CD4-positive, alpha-beta T cell treated with Interleukin-6 at 100 ng/mL for 8 hours (primary cell): ENCODE results near the gene KDM4B.

Source experiments
- DNase-seq: peaks from one replicate; pipeline ENCODE4 v3.0.0-alpha.2; 2020; ENCODE audit warnings: mixed read lengths, low spot score

The KDM4B gene

DNA sequence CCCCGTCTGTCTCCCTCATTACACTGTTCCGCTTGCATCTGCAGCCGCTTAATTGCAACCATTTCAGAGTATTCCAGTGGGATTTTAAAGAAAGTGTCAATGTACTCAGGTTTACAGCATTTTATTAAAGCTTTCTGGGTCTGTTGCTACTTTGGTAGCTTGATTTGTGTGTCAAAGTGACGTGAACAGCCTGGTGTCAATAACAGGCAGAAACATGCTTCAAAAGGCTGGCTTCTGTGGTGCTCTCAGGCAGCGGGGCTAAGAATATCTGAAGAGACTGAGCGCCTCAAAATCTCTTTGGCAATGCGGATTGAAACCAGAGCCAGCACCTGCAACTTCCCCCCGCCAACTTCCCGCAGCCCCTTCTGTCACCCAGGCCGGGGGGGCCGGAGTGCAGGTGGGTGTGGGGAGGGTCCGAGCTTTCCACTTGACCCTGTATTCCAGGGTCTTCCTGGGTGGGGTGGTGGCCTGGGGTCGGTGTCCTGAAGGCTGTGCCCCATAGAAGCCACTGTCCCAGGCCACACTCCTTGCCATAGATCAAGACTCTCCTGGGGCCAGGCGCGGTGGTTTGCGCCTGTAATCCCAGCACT, 81.2 kb downstream of the KDM4B start:
- DNase-seq, result no peak

DNA sequence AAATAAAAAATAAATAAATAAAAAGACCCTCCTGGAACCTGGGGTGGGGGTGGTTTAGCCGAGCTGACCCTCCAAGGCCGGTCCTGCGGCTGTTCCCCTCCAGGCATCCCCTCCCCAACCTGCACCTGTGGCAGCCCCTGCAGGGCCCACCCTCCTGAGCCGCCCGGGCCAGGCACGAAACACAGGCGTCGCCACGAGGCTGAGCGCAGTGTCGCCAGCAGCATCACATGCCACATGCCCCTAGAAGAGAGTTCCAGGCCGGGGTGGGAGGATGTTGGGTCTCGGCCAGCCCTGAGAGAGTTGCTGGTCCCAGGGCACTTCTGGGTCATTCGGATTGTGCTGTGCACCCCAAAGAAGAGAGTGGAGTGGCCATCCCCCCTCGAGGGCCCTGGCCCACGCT, 82.0 kb downstream of the KDM4B start:
- no peak for DNase-seq

DNA sequence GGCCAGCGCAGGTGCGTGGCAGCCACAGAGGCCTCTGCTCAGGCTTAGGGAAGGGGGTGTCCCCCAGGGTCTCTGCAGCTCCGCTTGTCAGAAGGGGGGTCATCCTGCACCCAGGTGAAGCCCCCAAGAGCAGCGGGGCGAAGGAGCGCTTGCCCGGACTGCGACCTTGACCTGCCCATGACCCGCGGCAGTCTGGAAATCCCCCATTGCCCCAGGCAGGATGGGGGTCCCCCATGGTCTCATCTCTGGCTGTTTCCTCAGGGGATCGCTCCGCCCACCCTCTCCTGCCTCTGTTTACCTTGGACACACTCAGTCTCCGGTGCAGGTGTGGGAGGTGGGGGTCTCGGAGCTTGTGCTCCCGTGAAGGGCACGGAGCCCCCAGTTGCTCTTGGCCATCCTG, 82.7 kb downstream of the KDM4B start:
- no peak for DNase-seq

DNA sequence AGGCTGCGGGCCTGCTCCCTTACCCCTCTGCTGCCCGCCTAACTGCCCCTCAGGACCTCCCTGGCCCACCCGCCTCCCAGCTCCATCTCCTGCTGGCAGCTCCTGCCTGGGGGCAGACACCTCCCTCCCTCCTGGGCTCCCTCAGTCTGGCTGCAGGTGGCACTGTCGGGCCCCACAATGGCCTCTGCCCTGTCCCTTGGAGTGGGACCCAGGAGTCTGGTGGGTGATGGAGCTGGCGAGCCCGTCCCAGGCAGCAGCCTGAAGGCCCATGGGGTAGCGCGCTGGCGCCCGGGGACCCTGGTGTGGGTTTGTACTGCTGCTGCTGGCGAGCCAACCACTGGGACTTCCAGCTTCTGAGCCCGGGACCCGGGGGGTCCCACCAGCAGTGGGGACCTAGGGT, 83.6 kb downstream of the KDM4B start:
- DNase-seq, result no peak

DNA sequence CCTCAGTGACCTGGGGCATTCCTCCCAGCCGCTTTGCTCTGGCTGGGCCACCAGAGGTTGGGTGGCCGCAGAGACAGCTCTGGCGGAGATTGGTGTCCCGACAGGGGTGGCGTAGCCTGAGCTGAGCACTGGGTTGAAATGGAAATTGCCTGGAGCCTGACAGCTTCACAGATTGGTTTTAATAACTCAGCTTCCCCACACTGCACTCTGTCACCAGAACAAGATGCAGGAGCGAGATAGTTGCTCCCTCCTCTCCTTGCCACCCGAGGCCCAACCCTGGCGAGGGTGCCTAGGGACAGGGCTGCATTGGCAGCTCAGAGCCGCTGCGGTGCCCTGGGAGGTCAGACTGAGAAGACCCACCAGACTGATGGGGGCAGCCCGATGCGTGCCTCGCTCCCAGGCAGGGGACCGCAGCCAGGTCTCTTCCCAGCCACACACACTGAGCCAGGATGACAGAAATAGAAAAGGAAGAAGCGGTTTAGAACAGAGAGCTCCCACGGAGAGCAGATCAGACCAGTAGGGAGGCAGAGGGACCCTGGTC, 84.1 kb downstream of the KDM4B start:
- DNase-seq, result no peak

DNA sequence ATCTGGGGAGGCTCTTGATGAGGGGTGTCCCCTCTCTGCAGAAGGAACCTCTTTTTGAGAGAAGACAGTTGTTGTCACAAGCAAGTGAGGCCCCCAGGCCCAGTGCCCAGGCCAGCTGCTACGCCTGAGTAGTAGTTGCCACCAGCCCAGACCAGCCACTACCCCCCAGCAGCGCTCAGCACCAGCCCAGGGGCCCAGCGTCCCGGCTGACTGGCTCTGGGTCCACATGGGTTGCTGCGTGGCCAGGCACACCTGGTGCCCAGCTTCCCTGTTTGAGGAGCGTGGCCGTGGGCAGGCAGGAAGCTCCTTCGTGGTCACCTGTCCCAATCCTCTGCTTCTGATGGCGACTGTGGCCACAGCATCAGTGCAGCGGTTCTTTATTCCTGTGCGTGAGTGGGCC, 84.7 kb downstream of the KDM4B start:
- DNase-seq, result no peak

DNA sequence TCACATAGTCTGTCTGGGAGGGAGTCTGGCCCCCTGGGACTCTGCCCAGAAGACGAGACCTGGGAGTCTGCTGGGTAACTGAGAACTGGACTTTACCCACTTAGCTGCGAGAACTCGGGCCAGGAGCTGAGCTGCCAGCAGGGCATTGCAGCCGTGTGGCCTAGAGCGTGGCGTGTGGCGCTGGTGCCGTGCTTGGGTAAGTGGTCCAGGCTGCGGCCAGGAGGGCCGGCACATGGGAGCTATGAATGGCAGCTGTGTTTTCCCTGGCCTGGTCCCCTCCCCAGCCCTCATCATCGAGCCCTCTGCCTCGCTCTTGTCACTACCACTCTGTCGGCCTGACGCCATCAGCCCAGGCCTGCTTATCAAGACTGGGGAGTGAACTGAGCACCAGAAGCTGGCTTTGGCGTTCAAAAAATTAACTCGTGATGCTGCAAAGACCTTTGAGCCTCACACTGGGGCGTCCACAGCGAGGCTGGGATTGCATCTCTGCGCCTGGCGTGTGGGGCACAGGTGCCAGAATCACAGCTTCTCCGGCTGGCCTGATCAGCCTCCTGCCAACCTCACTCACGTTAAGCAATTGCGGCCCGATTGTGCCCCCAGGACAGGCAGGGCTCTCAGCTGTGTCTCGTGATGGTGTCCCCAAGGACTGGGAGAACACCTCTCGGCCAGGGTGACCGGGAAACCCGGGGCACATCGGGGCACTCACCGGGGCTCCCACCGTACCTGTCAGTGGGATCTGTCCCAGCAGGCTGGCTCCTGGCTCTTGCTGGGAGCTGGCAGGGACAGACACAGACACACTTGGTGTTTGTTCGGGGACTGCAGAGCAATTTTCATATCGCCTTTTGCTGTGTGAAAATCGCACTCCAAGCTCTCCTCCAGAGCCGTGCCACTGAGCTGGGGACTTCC, 85.9 kb downstream of the KDM4B start:
- DNase-seq, result no peak

DNA sequence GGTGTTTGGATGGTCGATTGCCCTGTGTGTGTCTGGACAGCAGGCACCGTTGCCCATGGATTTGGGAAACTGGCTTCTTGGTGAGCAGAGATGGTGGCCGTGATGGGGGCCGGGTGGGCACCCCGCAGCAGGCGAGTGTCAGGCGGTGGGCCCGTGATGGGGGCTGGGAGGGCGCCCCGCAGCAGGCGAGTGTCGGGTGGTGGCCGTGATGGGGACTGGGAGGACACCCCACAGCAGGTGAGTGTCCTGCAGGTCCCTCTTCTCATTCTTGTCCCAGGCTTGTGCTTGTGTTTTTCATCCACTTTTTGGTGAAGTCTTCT, 86.5 kb downstream of the KDM4B start:
- DNase-seq, result no peak

DNA sequence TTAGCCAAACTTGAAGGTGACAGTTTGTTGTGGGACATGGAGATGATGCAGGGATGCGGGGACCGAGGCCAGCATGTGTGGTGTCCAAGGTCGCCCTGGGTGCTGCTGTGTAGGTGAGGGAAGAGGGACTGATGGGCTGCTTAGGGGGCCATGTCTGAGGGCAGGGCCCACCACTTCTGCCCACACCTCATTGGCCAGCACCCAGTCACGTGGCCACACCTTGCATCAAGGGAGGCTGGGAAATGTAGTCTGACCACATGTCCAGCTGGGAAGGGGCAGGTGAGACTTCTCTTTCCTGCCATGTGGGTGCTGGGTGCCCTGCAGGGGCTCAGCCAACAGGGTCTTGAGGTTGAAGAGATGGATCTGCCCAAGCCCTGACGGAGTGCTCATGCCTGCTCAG, 88.9 kb downstream of the KDM4B start:
- no peak for DNase-seq

DNA sequence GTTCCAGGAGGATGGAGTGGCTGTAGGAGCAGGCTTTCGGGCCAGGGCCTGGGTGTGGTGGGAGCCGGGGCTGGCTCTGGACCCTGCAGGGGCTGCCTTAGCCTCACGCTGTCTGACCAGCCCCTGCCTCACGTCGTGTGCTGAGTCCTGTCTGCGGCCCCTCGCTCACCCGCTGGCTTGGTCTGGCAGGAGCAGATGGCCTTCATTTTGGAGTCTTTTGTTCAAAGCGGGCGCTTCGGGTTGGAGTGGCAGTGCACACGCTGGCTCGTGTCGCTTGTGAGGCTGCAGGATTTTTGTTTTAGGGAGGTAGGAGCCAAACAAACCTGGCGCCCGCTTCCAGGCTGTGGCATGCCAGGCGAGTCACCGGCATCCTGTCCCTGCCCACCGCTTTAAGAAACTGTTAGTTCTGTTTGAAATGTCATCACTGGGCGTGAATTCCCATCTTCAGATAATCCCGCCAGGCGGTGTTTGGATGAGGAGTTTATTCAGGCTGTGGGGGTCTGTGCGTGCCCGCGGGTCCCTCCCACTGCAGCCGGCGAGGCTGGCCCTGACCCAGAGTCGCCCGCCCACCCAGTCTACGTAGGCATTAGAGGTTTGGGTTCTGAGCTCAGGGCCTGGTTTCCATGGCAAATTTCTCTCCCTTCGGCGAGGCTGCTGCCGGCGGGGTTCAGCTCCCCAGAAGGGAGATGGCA, 89.8 kb downstream of the KDM4B start:
- no peak for DNase-seq

DNA sequence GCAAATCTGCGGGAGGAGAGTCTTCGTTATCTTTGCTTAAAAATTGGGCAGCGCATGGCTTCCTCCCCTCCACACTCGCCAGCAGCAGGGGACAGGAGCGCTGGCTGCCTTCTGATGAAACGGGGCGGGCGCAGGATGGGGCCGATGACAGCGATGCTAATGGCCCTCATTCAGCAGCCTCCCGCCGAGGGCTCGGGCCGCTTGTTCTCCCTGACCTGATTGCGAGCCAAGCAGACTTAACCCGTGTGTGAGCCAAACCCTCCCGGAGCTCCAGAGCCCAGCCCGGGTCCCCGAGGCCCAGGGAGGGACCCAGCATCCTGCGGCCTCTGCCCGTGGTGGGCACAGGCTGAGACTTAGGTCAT, 90.3 kb downstream of the KDM4B start:
- DNase-seq, result no peak

DNA sequence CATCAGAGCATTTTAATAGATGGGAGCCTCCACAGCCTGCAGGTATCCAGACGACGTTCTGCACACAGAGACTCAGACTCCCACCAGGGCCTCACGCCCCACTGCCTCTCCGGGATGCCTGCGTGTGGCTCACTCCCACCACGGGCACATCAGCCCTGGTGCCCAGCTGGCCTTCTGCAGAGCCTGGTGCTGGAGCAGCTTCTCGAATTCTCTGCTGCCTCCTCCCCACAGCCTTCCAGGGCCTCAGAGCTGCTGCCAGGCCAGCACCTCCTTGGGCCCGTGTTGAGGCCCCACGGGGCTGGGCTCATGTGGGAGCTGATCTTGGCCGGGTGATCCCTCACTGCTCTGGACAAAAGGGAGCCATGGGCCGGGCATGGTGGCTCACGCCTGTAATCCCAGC, 90.9 kb downstream of the KDM4B start:
- no peak for DNase-seq

DNA sequence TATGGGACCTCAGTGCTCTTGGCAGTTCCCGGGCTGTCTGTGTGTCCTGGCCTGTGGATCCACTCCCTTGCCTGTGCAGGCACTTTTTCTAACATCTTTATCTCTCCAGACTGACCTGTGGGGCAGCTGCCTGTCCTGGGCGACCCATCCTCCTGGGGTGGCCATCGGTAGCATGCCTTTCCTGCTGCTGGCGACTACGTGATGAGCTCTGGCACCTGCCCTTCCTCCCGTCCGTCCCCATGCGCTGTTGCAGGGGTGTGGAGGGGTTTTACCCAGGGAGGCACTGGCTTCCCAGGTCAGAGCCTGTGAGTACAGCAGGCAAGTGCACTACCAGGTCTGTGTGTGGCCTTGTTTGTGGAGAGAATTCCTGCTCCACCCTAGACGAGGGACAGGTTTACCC, 93.3 kb downstream of the KDM4B start:
- DNase-seq, result no peak

DNA sequence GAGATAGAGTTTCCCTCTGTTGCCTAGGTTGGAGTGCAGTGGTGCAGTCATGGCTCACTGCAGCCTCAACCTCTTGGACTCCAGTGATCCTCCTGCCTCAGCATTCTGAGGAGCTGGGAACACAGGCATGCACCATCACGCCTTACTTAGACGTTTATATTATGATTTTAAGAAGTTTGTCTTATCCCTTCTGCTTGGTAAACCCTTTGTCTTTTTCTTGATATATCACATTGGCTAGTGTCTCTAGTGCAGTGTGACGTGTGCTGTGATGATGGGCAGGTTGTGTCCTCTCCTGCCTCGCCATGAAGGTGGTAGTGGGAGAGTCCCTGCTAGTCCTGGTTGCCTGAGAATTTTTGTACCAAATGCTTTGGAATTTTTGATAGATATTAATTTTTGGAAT, 93.9 kb downstream of the KDM4B start:
- DNase-seq, result no peak

DNA sequence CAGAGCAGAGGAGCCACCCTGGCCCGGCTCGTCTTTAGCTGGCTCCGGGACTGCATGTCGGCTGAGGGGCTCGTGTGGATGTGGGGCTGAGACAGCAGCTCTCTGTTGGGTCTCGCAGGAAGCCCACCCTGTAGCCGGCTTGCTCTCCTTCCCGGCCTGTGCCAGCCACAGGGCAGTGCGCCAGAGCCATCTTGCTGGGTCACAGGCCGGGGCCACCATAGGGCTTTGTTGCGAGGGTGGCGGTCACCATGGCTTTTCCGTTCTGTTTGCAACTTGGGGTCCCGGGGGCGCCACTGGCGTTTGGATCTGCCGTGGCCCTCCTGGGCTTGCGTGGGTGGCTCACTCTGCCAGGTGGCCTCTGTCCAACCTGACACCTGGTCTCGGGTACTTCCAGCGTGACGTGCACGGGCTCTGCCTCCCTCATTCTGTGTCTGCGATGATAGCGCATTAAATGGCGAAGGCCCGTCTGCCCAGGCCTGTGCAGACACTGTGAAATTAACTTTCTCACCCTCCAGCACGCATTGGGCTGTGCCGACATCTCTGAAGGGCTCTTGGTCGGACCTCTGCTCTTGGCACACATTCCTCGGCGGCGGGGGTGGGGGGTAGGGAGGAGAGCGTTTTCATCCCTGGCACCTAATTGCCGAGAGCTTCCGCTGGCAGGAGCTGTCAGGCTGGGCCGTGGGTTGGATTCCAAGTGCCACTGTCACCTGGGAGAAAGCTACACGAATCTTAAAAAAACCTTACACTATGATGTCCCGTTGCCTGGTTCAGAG, 95.1 kb downstream of the KDM4B start:
- no peak for DNase-seq

DNA sequence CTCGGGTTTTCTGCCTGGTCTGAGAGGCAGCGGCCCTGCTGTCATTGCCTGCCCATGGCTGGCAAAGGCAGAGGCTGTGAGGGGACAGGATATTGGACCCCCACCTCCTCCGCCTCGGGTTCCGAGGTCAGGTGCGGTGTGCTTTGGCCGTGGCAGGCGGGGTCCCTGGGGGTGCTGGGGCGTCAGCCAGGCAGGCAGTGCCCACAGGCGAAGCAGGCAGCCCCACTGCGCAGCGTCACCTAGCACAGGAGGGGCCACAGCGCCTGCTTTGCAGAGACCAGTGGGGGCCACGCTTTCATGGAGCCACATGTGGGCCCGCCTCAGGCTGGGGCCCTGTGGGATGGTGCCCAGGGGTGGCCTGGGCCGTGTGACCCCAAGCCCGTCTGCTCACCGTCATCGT, 96.0 kb downstream of the KDM4B start:
- no peak for DNase-seq

DNA sequence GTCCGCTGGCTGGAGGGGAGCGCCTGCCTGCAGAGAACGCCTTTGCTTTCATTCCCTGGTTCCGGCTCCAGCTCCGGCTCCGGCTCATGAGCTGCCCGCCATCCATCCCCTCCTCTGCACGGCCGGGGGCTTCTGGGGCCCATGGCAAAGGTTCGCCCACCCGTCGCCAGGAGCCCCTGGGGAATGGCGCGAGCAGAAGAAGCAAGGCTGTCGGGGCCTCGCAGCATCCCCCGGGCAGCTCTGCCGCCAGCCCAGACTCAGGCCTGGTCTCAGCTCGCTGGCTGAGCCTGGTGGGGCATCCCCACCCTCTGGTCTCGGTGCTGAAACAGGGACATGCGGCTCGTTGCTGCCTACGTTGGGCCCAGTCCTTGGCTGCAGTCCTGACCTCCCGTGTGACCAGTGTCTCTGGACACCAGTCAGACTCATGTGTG, 96.8 kb downstream of the KDM4B start:
- DNase-seq, result no peak

DNA sequence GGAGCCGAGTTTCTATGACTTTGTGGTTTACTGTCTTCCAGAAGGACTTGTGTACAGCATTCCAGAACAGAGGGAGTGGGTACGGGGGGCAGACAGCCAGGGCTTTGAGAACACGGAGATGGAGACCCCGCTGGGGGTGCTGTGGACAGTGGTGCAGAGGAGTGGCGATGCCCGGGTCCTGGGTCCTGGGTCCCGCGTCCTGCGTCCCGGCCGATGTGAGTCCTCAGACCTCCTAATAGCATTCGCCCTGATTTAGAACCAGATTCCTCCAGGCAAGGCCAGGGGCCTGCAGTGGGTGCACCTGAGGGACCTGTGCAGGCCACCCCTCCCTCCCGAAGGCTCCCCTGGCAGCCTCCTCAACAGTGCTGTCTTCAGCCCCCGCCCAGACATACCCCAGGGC, 97.9 kb downstream of the KDM4B start:
- no peak for DNase-seq

DNA sequence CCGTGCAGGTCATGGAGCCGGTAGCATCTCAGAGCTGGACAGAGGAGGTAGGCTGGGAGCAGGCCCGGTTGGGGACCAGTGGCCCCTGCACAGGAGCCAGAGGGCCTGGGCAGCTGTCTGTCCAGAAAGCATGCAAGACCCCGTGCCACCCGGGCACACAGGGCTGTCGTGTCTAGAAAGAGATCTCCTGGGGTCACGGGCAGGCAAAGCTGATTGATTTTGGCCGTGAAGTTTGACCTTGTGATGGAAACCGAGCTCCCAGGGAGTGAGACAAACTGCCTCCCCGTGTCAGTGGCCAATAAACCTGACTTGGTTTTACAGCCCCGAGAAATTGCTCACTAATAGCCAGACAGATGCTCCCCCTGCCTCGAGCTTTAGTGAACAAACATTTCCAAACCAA, 98.8 kb downstream of the KDM4B start:
- no peak for DNase-seq

DNA sequence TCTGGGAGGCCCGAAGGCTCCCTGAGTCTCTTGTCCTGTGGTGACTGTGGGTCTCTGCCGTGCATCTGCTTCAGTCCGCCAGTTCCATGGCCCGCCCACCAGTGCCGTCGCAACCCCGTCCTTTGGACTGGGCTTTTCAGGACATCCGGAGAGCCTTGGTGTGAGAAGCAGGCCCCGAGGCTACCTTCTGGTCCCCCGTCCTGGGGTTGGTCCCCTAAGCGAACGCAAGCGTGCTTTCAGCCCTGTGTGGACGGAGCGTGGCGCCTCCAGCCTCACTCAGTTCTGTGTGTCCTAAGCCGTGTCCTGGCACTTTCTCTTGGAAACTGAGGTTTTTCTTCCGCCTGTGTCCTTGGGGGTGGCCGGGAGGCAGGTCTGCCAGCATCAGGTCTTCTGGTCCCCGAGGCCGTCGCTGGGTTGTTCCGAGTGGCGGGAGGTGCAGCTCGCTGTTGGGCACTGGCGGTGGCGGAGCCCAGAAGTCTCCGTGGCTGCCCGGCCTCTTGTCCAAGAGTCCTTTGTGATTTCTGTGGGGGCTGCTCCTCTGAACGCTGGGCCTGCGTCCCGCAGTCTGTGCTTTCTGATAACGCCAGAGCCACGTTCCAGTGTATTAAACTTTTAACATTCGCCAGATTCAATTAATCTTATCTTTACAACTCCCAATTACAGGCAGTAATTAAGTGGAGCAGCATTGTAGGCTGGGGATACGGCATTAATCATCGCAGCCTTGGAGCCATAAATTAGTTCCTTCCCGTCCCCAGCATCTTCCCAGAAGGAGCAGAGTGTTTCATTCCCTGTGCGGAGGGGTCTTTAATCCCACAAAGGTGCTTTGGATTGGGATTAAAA, 99.5 kb downstream of the KDM4B start:
- no peak for DNase-seq

DNA sequence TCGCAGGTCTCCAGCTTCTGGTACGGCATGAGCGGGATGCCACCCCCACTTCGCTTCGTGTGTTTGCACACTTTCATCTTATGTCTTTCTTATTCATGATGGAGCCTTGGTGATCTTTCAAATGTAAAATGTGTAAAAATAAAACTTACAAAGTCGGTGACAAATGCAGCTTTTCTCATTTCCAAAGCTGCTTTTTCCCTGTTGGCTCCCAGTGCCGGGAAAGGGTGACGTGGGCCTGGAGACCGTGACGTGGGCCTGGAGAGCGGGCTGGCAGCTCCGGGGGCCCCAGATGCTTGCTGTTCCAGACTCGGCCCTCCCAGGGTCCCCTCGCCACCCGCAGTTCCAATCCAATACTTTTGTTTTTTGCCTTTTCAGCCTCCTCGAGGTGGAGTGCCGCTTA, 101.4 kb downstream of the KDM4B start:
- DNase-seq, result no peak

DNA sequence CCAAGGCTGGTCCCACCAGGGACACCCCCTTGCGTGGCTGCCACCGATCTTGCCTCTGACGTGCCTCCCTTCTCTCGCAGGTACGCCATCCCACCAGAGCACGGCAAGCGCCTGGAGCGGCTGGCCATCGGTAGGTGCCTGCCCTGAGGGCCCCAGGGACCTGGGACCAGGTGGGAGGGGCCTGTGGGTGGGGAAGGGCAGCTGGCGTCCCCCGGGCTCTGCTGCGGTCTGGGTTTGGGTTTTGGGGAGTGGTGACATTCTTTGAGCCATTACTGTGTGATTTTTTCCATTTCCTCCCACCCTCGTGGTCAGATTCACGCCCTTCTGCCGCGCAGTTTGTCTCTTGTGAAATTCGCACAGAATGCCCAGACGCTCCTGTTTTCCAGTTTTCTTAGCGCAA, 102.0 kb downstream of the KDM4B start:
- DNase-seq, result no peak
